OCI-LY3 (cell line): ENCODE data around the gene GREM1.

Source experiments
- H2AFZ ChIP-seq: fragments of 200-600, 300-600 bp; shearing (Covaris generic); 2 replicates; pipeline ENCODE4 v1.6.0; 2014; ENCODE audit warnings: antibody characterized with exemption, low read depth, low read length
- H3K27ac ChIP-seq: fragments of 200-600, 300-600 bp; sonication (generic); 2 replicates; pipeline ENCODE4 v1.5.1; 2014; ENCODE audit warnings: mild to moderate bottlenecking, low read length, moderate library complexity, mixed read lengths
- H3K27me3 ChIP-seq: fragments of 200-600, 300-600 bp; sonication (generic); 2 replicates; pipeline ENCODE4 v1.6.1; 2014; ENCODE audit warnings: low read depth, low read length, mixed read lengths
- H3K36me3 ChIP-seq: fragments of 200-600, 300-600 bp; sonication (generic); replicated peaks from 2 replicates; pipeline ENCODE3; 2014; ENCODE audit warnings: low read depth, low read length, mixed read lengths
- H3K4me1 ChIP-seq: fragments of 300-600, 200-600 bp; sonication (generic); 2 replicates; pipeline ENCODE4 v1.6.1; 2014; ENCODE audit warnings: low read length, mixed read lengths
- H3K4me2 ChIP-seq: fragments of 200-600, 300-600 bp; sonication (generic); 2 replicates; pipeline ENCODE4 v1.6.1; 2014; ENCODE audit warnings: low read length, mixed read lengths
- H3K4me3 ChIP-seq: fragments of 300-600, 200-600 bp; sonication (generic); 2 replicates; pipeline ENCODE4 v1.5.1; 2014; ENCODE audit warnings: antibody characterized with exemption, mild to moderate bottlenecking, low read length, moderate library complexity
- H3K79me2 ChIP-seq: fragments of 300-600, 200-600 bp; shearing (Covaris generic); 2 replicates; pipeline ENCODE4 v1.6.1; 2014; ENCODE audit warnings: mild to moderate bottlenecking, low read length, mixed read lengths
- H3K9ac ChIP-seq: fragments of 300-600, 200-600 bp; shearing (Covaris generic); 2 replicates; pipeline ENCODE4 v1.6.0; 2014; ENCODE audit warnings: mild to moderate bottlenecking, low read length, moderate library complexity
- H3K9me3 ChIP-seq: fragments of 200-600, 300-600 bp; shearing (Covaris generic); 2 replicates; pipeline ENCODE4 v1.6.1; 2014; ENCODE audit warnings: low read length, mixed read lengths; ENCODE audit not compliant: insufficient read depth
- H4K20me1 ChIP-seq: fragments of 200-600, 300-600 bp; sonication (generic); 2 replicates; pipeline ENCODE4 v1.6.1; 2016; ENCODE audit warnings: low read length, mixed read lengths; ENCODE audit not compliant: insufficient read depth
- EZH2phosphoT487 ChIP-seq: fragments of 200-600 bp; shearing (Covaris generic); IDR thresholded peaks from 2 replicates; pipeline ENCODE4 v1.6.1; 2018; ENCODE audit warnings: antibody characterized with exemption, mixed run types, low read depth
- TF ChIP-seq, protein P1 (sequence below): fragments of 200-600, 300-600 bp; sonication (generic); IDR thresholded peaks from 2 replicates; pipeline ENCODE4 v1.5.1; 2014; ENCODE audit warnings: antibody characterized with exemption, low read length, low read depth

Gene GREM1

DNA sequence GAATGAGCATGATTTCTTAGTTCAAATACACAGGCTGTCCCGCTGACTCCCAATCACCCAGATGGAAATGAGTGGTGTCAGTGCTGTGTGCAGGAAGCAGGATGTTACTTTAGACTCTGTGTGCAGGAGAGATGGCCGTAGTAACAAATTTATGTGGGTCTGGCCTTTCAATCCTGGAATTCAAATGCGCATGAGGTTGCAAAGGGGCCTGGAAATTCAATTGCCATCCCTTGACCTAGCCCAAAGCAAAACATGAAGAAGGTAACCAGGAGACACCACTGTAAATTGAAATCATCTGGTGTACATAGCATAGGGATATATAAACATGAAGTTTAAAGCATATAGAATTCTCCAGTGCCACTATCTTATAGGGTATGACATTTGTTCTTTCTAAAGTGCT, 33.2 kb downstream of the GREM1 start:
- Histone ChIP-seq H3K9me3 (no peaks in the 10 kb centered on the region), H3K4me3 (no peak overlapping the region)

DNA sequence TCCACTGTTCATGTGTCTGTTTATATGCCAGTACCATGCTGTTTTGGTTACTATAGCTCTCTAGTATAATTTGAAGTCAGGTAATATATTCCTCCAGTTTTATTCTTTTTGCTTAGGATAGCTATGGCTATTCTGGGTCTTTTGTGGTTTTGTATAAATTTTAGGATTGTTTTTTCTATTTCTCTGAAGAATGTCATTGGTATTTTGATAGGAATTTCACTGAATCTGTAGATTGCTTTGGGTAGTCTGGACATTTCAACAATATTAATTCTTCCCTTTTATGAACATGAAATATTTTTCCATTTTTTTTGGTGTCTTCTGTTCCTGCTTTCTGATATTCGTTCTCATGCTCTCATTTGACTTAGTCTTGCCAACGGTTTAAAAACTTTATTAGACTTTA, 39.6 kb downstream of the GREM1 start:
- H3K79me2 ChIP-seq: no peaks in the 10 kb centered on the region
- no peak overlapping the region for H3K4me2 ChIP-seq
- H3K27me3 ChIP-seq: peaks cover 45% of the 10 kb centered on the region
- no peak overlapping the region for H3K4me3 ChIP-seq
- H3K4me1 ChIP-seq: peaks cover 8% of the 10 kb centered on the region
- H3K9ac ChIP-seq: no peak overlapping the region
- no peaks in the 10 kb centered on the region for H3K36me3 ChIP-seq
- no peaks in the 10 kb centered on the region for H4K20me1 ChIP-seq
- TF ChIP-seq, protein P1, sequence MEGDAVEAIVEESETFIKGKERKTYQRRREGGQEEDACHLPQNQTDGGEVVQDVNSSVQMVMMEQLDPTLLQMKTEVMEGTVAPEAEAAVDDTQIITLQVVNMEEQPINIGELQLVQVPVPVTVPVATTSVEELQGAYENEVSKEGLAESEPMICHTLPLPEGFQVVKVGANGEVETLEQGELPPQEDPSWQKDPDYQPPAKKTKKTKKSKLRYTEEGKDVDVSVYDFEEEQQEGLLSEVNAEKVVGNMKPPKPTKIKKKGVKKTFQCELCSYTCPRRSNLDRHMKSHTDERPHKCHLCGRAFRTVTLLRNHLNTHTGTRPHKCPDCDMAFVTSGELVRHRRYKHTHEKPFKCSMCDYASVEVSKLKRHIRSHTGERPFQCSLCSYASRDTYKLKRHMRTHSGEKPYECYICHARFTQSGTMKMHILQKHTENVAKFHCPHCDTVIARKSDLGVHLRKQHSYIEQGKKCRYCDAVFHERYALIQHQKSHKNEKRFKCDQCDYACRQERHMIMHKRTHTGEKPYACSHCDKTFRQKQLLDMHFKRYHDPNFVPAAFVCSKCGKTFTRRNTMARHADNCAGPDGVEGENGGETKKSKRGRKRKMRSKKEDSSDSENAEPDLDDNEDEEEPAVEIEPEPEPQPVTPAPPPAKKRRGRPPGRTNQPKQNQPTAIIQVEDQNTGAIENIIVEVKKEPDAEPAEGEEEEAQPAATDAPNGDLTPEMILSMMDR: no peak
- no peak for TF ChIP-seq EZH2phosphoT487
- H2AFZ ChIP-seq: no peak overlapping the region
- H3K9me3 ChIP-seq: no peaks in the 10 kb centered on the region
- no peak overlapping the region for H3K27ac ChIP-seq

More for the DNA sequence above, 33.2 kb downstream of the GREM1 start:
- no peak overlapping the region for H3K9ac ChIP-seq
- no peaks in the 10 kb centered on the region for H3K79me2 ChIP-seq
- H3K4me1 ChIP-seq: no peaks in the 10 kb centered on the region
- no peaks in the 10 kb centered on the region for H4K20me1 ChIP-seq
- TF ChIP-seq, protein P1: no peak
- TF ChIP-seq EZH2phosphoT487: no peak
- peaks cover 27% of the 10 kb centered on the region for H3K27me3 ChIP-seq
- H2AFZ ChIP-seq: no peak overlapping the region
- no peak overlapping the region for H3K4me2 ChIP-seq
- no peaks in the 10 kb centered on the region for H3K36me3 ChIP-seq
- H3K27ac ChIP-seq: no peak overlapping the region

DNA sequence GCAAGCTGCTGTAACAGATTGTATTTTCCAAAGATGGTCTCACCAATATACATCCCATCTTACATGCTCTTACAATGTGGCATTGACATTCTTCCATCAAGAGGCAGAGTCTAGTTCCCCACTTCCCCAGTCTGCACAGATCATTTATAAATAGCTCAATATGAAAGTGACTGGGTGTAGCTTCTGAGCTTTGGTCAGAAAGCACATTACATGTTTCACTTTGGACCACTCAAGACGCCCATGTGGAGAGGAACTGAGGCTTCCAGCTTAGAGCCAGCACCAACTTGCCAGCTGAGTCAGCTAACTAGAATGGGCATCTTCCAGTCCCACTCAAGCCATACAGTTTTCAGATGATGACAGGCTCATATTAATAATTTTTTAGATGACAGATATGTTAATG, 45.5 kb downstream of the GREM1 start:
- Histone ChIP-seq H3K4me2 (no peak overlapping the region), H3K4me1 (peaks cover 34% of the 10 kb centered on the region), H3K27ac (no peak overlapping the region), H2AFZ (no peak overlapping the region), H3K4me3 (no peak overlapping the region), H3K79me2 (no peaks in the 10 kb centered on the region), H3K36me3 (no peaks in the 10 kb centered on the region), H3K9ac (no peak overlapping the region), H3K9me3 (no peaks in the 10 kb centered on the region), H4K20me1 (no peaks in the 10 kb centered on the region), H3K27me3 (peaks cover 33% of the 10 kb centered on the region)
- TF ChIP-seq EZH2phosphoT487: no peak

DNA sequence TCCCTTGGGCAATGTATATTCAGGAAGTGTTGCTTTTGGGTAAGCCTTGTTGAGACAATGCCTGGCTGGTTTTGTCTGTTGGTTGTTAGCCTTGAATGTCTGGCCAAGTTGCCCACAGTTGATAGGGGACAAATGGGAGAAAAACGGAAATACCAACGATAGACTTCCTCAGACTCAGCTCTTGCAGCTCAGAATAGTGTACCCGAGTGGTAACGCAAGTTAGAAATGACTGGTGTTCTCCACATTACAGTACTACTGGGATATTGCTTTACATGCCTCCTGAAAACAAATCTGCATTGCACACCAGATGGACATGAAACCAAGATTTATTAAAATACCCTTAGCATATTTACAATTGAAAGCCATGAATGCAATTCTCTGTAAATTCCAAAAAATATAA, 47.4 kb downstream of the GREM1 start:
- Histone ChIP-seq H3K9me3 (no peaks in the 10 kb centered on the region), H3K36me3 (no peaks in the 10 kb centered on the region), H2AFZ (no peak overlapping the region), H4K20me1 (no peaks in the 10 kb centered on the region), H3K4me2 (peak overlapping the region; percentile 26), H3K27me3 (peaks cover 43% of the 10 kb centered on the region), H3K27ac (no peak overlapping the region), H3K79me2 (no peaks in the 10 kb centered on the region), H3K4me1 (peaks cover 34% of the 10 kb centered on the region), H3K9ac (no peak overlapping the region), H3K4me3 (no peak overlapping the region)
- TF ChIP-seq EZH2phosphoT487: no peak
- TF ChIP-seq, protein P1: no peak

DNA sequence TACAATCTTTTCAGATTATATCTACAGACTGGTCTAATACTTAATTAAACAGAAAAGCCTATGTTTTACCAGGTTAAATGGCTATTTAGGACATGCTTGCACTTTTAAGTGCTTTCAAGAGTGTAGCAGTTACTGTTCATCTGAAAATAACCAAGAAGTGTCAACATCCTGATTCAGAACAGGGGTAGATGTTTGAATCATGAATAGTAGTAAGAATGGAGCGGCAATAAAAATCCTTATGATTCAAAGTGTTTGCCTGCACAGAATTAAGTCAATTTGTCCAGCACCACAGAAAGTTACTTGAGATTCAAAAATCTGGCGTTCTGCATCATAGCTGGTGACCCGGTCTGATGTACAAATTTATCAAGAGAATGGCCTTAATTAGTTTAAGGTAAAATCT, 48.3 kb downstream of the GREM1 start:
- Histone ChIP-seq H3K27ac (no peak overlapping the region), H3K9ac (no peak overlapping the region), H3K79me2 (no peaks in the 10 kb centered on the region), H4K20me1 (no peaks in the 10 kb centered on the region), H3K4me1 (peaks cover 34% of the 10 kb centered on the region), H3K36me3 (no peaks in the 10 kb centered on the region), H3K4me2 (no peak overlapping the region), H3K27me3 (peaks cover 39% of the 10 kb centered on the region), H2AFZ (no peak overlapping the region), H3K4me3 (no peak overlapping the region), H3K9me3 (no peaks in the 10 kb centered on the region)
- TF ChIP-seq, protein P1: no peak
- no peak for TF ChIP-seq EZH2phosphoT487
